Endothelial cell of umbilical vein (primary cell): ENCODE results near the gene ZCWPW1.

Experiments used
- CTCF ChIP-seq, 2 donors: IDR thresholded peaks; 1 replicate in 1 of 2; 2 replicates in 1 of 2; pipeline ENCODE4 v1.5.1; 2011; ENCODE audit warnings: low read length in 2 of 2, mild to moderate bottlenecking in 2 of 2, moderate library complexity in 2 of 2, control low read depth in 1 of 2, inconsistent platforms in 1 of 2, low read depth in 1 of 2; ENCODE audit not compliant: insufficient read depth in 1 of 2; ENCODE audit errors: extremely low read depth in 1 of 2
- JUN ChIP-seq: IDR thresholded peaks from 2 replicates; pipeline ENCODE4 v1.6.1; 2011; ENCODE audit warnings: borderline replicate concordance, low read depth; ENCODE audit not compliant: insufficient read length, insufficient read depth
- MYC ChIP-seq: IDR thresholded peaks from one replicate; pipeline ENCODE4 v1.6.1; 2011; ENCODE audit warnings: mild to moderate bottlenecking, low read depth, low read length

- TF ChIP-seq CTCF (IDR thresholded peaks at IDR 0.05; ENCODE audit: extremely low read depth in 1 of 2, insufficient read depth in 1 of 2, low read depth in 1 of 2, low read length in 2 of 2) (no peak), MYC (no peak), JUN (no peak)
Measured at GRCh38 chr7:100443096-100443840, 14.8 kb upstream of the ZCWPW1 start.
